HL-60 (cell line): ENCODE measurements around the gene DMD.

Experiments
- DNase-seq, 2 experiments: peaks; one replicate each; pipeline ENCODE4 v3.0.0-alpha.2; 2010 to 2020; ENCODE audit warnings: low read depth in 1 of 2, low spot score in 1 of 2
- H3K27ac ChIP-seq: fragments of 250-450 bp; sonication (Bioruptor Pico); replicated peaks from 2 replicates; pipeline ENCODE4 v1.5.1; 2020; ENCODE audit warnings: mild to moderate bottlenecking, moderate library complexity
- H3K27me3 ChIP-seq: fragments of 250-450 bp; sonication (Bioruptor Pico); 2 replicates; pipeline ENCODE4 v1.5.1; 2021; ENCODE audit warnings: mild to moderate bottlenecking, moderate library complexity; ENCODE audit not compliant: insufficient read depth, poor library complexity, severe bottlenecking
- H3K4me3 ChIP-seq: replicated peaks from 2 replicates; pipeline ENCODE4 v1.5.1; 2011; ENCODE audit warnings: mild to moderate bottlenecking, control low read depth, low read length; ENCODE audit not compliant: insufficient read depth
- GABPA ChIP-seq: IDR thresholded peaks from 2 replicates; pipeline ENCODE4 v1.6.1; 2012; ENCODE audit warnings: low read depth
- POLR2AphosphoS5 ChIP-seq: IDR thresholded peaks from 2 replicates; pipeline ENCODE4 v1.6.1; 2012; ENCODE audit warnings: low read depth
- SPI1 ChIP-seq: IDR thresholded peaks from 2 replicates; pipeline ENCODE4 v1.6.1; 2012; ENCODE audit warnings: low read depth, mild to moderate bottlenecking, borderline replicate concordance
- TF ChIP-seq, protein P1 (sequence below): IDR thresholded peaks from 2 replicates; pipeline ENCODE4 v1.6.1; 2012; ENCODE audit warnings: low read depth; ENCODE audit not compliant: insufficient replicate concordance
- TF ChIP-seq, protein P2 (sequence below): IDR thresholded peaks from one replicate; pipeline ENCODE4 v1.5.1; 2011; ENCODE audit warnings: low read length, control low read depth, inconsistent platforms; ENCODE audit not compliant: insufficient read depth

DMD gene

DNA sequence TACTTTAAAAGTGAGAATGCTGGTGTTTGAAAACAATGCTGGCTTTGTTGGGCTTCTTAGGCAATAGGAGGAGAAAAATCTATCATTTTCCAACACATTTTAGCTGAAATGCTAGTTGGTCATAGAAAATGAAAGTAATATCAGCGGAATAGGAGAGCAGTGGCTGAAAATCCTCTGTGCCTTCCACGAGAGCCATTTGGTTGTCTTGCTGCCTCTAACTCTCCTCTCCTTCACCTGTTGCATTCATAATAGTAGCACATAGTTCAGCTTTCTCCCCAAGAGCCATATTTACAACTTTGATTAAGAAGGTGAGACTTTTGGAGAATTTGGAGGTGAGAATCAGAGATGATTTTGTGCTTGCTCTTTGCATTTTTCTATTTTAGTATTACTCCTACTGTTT lies 1290.1 kb downstream of the DMD start:
- H3K27ac ChIP-seq: no peak overlapping the region
- no peaks in the 10 kb centered on the region for H3K27me3 ChIP-seq
- no peak for TF ChIP-seq POLR2AphosphoS5
- TF ChIP-seq SPI1: no peak
- TF ChIP-seq GABPA: no peak
- TF ChIP-seq, protein P1, sequence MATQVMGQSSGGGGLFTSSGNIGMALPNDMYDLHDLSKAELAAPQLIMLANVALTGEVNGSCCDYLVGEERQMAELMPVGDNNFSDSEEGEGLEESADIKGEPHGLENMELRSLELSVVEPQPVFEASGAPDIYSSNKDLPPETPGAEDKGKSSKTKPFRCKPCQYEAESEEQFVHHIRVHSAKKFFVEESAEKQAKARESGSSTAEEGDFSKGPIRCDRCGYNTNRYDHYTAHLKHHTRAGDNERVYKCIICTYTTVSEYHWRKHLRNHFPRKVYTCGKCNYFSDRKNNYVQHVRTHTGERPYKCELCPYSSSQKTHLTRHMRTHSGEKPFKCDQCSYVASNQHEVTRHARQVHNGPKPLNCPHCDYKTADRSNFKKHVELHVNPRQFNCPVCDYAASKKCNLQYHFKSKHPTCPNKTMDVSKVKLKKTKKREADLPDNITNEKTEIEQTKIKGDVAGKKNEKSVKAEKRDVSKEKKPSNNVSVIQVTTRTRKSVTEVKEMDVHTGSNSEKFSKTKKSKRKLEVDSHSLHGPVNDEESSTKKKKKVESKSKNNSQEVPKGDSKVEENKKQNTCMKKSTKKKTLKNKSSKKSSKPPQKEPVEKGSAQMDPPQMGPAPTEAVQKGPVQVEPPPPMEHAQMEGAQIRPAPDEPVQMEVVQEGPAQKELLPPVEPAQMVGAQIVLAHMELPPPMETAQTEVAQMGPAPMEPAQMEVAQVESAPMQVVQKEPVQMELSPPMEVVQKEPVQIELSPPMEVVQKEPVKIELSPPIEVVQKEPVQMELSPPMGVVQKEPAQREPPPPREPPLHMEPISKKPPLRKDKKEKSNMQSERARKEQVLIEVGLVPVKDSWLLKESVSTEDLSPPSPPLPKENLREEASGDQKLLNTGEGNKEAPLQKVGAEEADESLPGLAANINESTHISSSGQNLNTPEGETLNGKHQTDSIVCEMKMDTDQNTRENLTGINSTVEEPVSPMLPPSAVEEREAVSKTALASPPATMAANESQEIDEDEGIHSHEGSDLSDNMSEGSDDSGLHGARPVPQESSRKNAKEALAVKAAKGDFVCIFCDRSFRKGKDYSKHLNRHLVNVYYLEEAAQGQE: no peak
- TF ChIP-seq, protein P2, sequence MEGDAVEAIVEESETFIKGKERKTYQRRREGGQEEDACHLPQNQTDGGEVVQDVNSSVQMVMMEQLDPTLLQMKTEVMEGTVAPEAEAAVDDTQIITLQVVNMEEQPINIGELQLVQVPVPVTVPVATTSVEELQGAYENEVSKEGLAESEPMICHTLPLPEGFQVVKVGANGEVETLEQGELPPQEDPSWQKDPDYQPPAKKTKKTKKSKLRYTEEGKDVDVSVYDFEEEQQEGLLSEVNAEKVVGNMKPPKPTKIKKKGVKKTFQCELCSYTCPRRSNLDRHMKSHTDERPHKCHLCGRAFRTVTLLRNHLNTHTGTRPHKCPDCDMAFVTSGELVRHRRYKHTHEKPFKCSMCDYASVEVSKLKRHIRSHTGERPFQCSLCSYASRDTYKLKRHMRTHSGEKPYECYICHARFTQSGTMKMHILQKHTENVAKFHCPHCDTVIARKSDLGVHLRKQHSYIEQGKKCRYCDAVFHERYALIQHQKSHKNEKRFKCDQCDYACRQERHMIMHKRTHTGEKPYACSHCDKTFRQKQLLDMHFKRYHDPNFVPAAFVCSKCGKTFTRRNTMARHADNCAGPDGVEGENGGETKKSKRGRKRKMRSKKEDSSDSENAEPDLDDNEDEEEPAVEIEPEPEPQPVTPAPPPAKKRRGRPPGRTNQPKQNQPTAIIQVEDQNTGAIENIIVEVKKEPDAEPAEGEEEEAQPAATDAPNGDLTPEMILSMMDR: no peak

DNA sequence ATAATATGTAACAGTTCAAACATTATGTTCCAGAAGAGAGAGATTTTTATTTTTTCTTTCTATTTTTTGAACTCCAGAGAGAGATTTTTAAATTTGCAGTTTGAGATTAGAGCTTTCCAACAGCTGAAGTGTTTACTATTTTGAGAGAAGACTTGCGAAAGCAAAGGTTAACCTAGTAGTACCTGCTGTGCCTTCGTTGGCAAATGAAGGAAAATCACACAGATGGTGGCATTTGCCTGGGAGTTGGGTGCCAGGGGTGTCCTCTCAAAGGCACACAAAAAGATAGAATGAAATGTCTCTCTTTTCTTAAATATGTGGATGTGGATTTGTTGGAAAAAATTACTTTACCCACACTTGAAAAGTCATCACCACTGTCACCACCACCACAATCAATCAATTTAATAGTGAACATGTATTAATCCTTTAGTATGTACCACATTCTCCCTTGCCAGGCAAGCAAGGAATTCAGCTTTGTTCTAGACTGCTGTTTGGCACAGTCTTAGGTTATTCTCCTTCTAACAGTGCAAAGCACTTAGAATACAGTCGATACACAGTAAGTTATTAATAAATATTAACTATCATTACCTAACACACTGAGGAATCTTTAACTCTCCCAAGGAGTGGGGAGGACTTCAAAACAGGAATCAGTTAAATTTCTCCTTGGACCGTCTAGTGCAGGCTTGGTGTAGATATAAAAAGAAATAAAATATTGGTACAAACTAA lies 1301.3 kb downstream of the DMD start:
- TF ChIP-seq GABPA (no peak), SPI1 (no peak), POLR2AphosphoS5 (no peak)
- TF ChIP-seq, protein P1: no peak
- TF ChIP-seq, protein P2: no peak
- no peak overlapping the region for H3K27ac ChIP-seq
- no peaks in the 10 kb centered on the region for H3K27me3 ChIP-seq
- no peak overlapping the region for H3K4me3 ChIP-seq
- DNase-seq: no peak

More for the DNA sequence above, 1290.1 kb downstream of the DMD start:
- DNase-seq: no peak
- no peak overlapping the region for H3K4me3 ChIP-seq

DNA sequence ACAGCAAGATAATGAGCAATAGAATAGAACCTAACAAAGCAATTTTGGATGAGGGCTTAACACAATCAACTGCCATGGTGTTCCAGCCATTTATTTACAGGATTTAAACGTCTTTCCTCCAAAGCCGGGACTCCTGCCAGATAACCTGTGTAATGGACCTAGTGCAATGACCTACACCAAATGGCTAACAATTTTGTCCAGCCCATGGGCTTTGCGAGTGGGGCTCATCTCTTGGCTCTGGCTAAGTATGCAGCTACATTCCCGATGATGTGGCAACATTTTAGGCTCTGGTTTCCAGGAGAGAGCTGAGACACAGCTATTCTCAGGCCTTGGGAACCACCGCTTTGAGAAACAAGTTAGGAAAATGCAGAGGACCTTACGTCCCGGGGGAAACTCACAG lies 1317.2 kb downstream of the DMD start:
- TF ChIP-seq GABPA: no peak
- Histone ChIP-seq H3K27me3 (no peaks in the 10 kb centered on the region), H3K27ac (no peak overlapping the region), H3K4me3 (no peak overlapping the region)
- DNase-seq: no peak

DNA sequence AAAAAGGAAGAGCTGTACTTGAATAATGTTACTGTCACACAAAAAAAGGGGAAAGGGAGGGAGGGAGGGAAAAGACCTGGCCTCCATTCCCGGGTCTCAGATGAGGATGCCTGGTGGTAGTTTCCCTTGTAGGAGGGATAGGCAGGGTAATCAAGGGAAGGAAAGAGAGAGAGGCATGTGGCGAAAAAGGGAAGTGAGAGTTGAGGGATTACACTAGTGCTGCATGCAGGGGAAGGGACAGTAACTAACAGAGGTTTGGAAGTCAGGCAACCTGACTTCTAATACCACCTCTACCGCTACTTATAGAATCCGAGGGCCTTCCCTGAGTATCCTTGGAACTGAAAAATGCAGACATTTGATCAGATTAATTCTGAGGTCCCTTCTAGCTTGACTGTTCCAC lies 1317.8 kb downstream of the DMD start:
- no peak overlapping the region for H3K27ac ChIP-seq
- no peak for DNase-seq
- no peak overlapping the region for H3K4me3 ChIP-seq
- TF ChIP-seq SPI1: peak; percentile 53; the same call in 1 of the 2 replicates
- TF ChIP-seq, protein P2: no peak
- no peaks in the 10 kb centered on the region for H3K27me3 ChIP-seq
